NCI-H69 (cell line): ENCODE results near the gene LCLAT1.
A peak's percentile ranks its signal among the peaks of the same experiment; 100 is the strongest.

Experiments
- DNase-seq: peaks from one replicate; lab custom pipeline; 2025; lab: John Stamatoyannopoulos, UW

LCLAT1 gene

GRCh38 chr2:30422444-30423040, 24.5 kb upstream of the LCLAT1 start:
- DNase-seq, result peak; percentile 32

- DNase-seq, result no peak
Observed at GRCh38 chr2:30424231-30424630, 22.8 kb upstream of the LCLAT1 start.

- DNase-seq, result no peak
Observed at GRCh38 chr2:30425326-30425725, 21.7 kb upstream of the LCLAT1 start.

GRCh38 chr2:30427606-30428347, 19.3 kb upstream of the LCLAT1 start:
- DNase-seq, result no peak

GRCh38 chr2:30428348-30428662, 18.7 kb upstream of the LCLAT1 start:
- no peak for DNase-seq

GRCh38 chr2:30428827-30429461, 18.1 kb upstream of the LCLAT1 start:
- DNase-seq, result no peak

GRCh38 chr2:30433541-30434299, 13.3 kb upstream of the LCLAT1 start:
- DNase-seq, result no peak

GRCh38 chr2:30434708-30435107, 12.3 kb upstream of the LCLAT1 start:
- DNase-seq, result no peak

GRCh38 chr2:30436859-30437435, 10.1 kb upstream of the LCLAT1 start:
- peak; percentile 3 for DNase-seq

- DNase-seq, result no peak
Observed at GRCh38 chr2:30437809-30438548, 9.1 kb upstream of the LCLAT1 start.

GRCh38 chr2:30439296-30439695, 7.8 kb upstream of the LCLAT1 start:
- no peak for DNase-seq

- DNase-seq, result no peak
Observed at GRCh38 chr2:30439879-30440278, 7.2 kb upstream of the LCLAT1 start.

GRCh38 chr2:30441023-30441422, 6.0 kb upstream of the LCLAT1 start:
- no peak for DNase-seq

GRCh38 chr2:30443081-30443480, 4.0 kb upstream of the LCLAT1 start:
- no peak for DNase-seq

- DNase-seq, result no peak
Observed at GRCh38 chr2:30444273-30444672, 2.8 kb upstream of the LCLAT1 start.

GRCh38 chr2:30445266-30445821, 1.7 kb upstream of the LCLAT1 start:
- DNase-seq, result no peak

- DNase-seq, result no peak
Observed at GRCh38 chr2:30446602-30447148, 371 bp upstream of the LCLAT1 start.

GRCh38 chr2:30448308-30448707, 1.3 kb downstream of the LCLAT1 start:
- peak; percentile 5 for DNase-seq

GRCh38 chr2:30448866-30449265, 1.8 kb downstream of the LCLAT1 start:
- DNase-seq, result no peak

- no peak for DNase-seq
Observed at GRCh38 chr2:30450025-30450424, 3.0 kb downstream of the LCLAT1 start.

- peak; percentile 81 for DNase-seq
Observed at GRCh38 chr2:30453498-30453897, 6.5 kb downstream of the LCLAT1 start.
